ENCODE data around the gene CDHR3. TPM values are rescaled to one million over a fixed set of nuclear protein-coding genes. Genes with fewer than 3 reads are reported as not detected.

The CDHR3 gene
- total and polyA plus RNA-seq, 3 donors from 2014 or later: 3.8 to 8.5 (median 7.5) TPM

- TF ChIP-seq POLR2A (IDR thresholded peaks at IDR 0.05): no peak
- TF ChIP-seq CTCF (IDR thresholded peaks at IDR 0.05): no peak
- intact Hi-C loops (cut with DNase I; ENCODE audit: low total_unique reads): no loop called here
- H3K27me3 ChIP-seq: no peaks in the 10 kb centered on the region
- 52 to 59% methylated on average over 18 of the region's 18 CpGs for WGBS, 2 donors
- DNase-seq: no peak
- no peaks in the 10 kb centered on the region for H3K4me1 ChIP-seq
- no peak overlapping the region for H3K27ac ChIP-seq
- H3K9me3 ChIP-seq: no peaks in the 10 kb centered on the region
- no peaks in the 10 kb centered on the region for H3K36me3 ChIP-seq (ENCODE audit: low read depth, missing control alignments)
- H3K4me3 ChIP-seq: no peak overlapping the region
Observed at GRCh38 chr7:106082087-106082854, 119.2 kb downstream of the CDHR3 start.

Other genes with a start within 250 kb of the CDHR3 start
- 10 to 100 TPM; 35.7 to 35.9 TPM for gene ATXN7L1, start 86.7 kb upstream of the CDHR3 start, total RNA-seq
- 61.7 TPM for gene ATXN7L1, start 86.7 kb upstream of the CDHR3 start, polyA plus RNA-seq (ENCODE audit: insufficient read depth, low read depth, low replicate concordance)
- 100 to 1,000 TPM in 1 of 2 donors, 10 to 100 TPM in 1; 100.0 to 116 TPM for gene SYPL1, start 149.0 kb downstream of the CDHR3 start, total RNA-seq
- gene SYPL1, start 149.0 kb downstream of the CDHR3 start, polyA plus RNA-seq (ENCODE audit: insufficient read depth, low read depth, low replicate concordance): 209 TPM